HepG2 (cell line): ENCODE measurements around the gene C19orf85. TPM values are rescaled to one million over a fixed set of nuclear protein-coding genes. Genes with fewer than 3 reads are reported as not detected.

Experiments
- ESRRA ChIP-seq: sonication (generic); formaldehyde crosslinking; IDR thresholded peaks from 2 replicates; pipeline ENCODE4 v1.5.1; 2020; ENCODE audit warnings: mild to moderate bottlenecking, low read depth, missing genetic modification reagents
- FOXJ3 ChIP-seq: sonication (generic); formaldehyde crosslinking; IDR thresholded peaks from 2 replicates; pipeline ENCODE4 v1.4.0; 2020; ENCODE audit warnings: missing genetic modification reagents, mild to moderate bottlenecking, borderline replicate concordance
- POLR2AphosphoS5 ChIP-seq: IDR thresholded peaks from 2 replicates; pipeline ENCODE4 v1.6.1; 2012; ENCODE audit warnings: low read depth, low read length
- SAFB2 ChIP-seq: sonication (generic); formaldehyde crosslinking; IDR thresholded peaks from 2 replicates; pipeline ENCODE4 v1.5.1; 2020; ENCODE audit warnings: missing genetic modification reagents, low read depth, mild to moderate bottlenecking, borderline replicate concordance
- TBL1XR1 ChIP-seq: fragments of 150-350 bp; IDR thresholded peaks from 2 replicates; pipeline ENCODE4 v1.6.1; 2014; ENCODE audit warnings: borderline replicate concordance, low read length; ENCODE audit not compliant: partially characterized antibody
- ZNF235 ChIP-seq: sonication (generic); formaldehyde crosslinking; IDR thresholded peaks from 2 replicates; pipeline ENCODE4 v1.8.1; 2023; ENCODE audit warnings: mild to moderate bottlenecking, missing genetic modification reagents, borderline replicate concordance
- ZNF282 ChIP-seq: fragments of 450-650 bp; IDR thresholded peaks from 2 replicates; pipeline ENCODE4 v1.6.1; 2018; ENCODE audit not compliant: partially characterized antibody
- ZNF33B ChIP-seq: sonication (generic); formaldehyde crosslinking; IDR thresholded peaks from 2 replicates; pipeline ENCODE4 v1.5.1; 2020; ENCODE audit warnings: mild to moderate bottlenecking, missing genetic modification reagents
- ZNF34 ChIP-seq: sonication (generic); formaldehyde crosslinking; IDR thresholded peaks from 2 replicates; pipeline ENCODE4 v1.4.0; 2020; ENCODE audit warnings: mild to moderate bottlenecking, missing genetic modification reagents, borderline replicate concordance
- ZNF432 ChIP-seq: sonication (generic); formaldehyde crosslinking; IDR thresholded peaks from 2 replicates; pipeline ENCODE4 v1.5.0; 2020; ENCODE audit warnings: missing genetic modification reagents, mild to moderate bottlenecking, borderline replicate concordance
- ZNF589 ChIP-seq: sonication (generic); formaldehyde crosslinking; conservative IDR thresholded peaks from 2 replicates; pipeline ENCODE4 v1.8.0; 2022; ENCODE audit warnings: mild to moderate bottlenecking, moderate library complexity, missing genetic modification reagents
- ZNF777 ChIP-seq: sonication (generic); formaldehyde crosslinking; IDR thresholded peaks from 2 replicates; pipeline ENCODE4 v1.4.0; 2020; ENCODE audit warnings: missing genetic modification reagents
- ZZZ3 ChIP-seq: sonication (generic); formaldehyde crosslinking; IDR thresholded peaks from 2 replicates; pipeline ENCODE4 v1.4.0; 2020; ENCODE audit warnings: missing genetic modification reagents, mild to moderate bottlenecking, borderline replicate concordance
- polyA plus RNA-seq, 8 experiments: library from polyadenylated mRNA; depleted of rRNA in 3 of 8; stranded (reverse) in 7 of 8; unstranded in 1 of 8; fragments of >200 nt; fragmentation: Illumina TruSeq in 4 of 8; extraction: Trizol in 4 of 8; gene quantifications; 2 replicates each; pipeline versions ENCODE4 v1.2.1 to v1.2.3, GENCODE V29; 2011 to 2016; ENCODE audit warnings: low read depth in 4 of 8, missing spikeins in 1 of 8, mixed read lengths in 1 of 8; ENCODE audit not compliant: insufficient read depth in 1 of 8
- total RNA-seq, 5 experiments: library from RNA; depleted of rRNA; stranded (reverse); fragments of >200 nt; fragmentation: Illumina TruSeq; extraction: Trizol; gene quantifications; 2 replicates each; pipeline ENCODE4 v1.2.3, GENCODE V29; 2016; ENCODE audit warnings: low read depth in 1 of 5
- TF ChIP-seq, protein P1 (sequence below): sonication (generic); formaldehyde crosslinking; IDR thresholded peaks from 2 replicates; pipeline ENCODE4 v1.4.0; 2020; ENCODE audit warnings: mild to moderate bottlenecking, missing genetic modification reagents
- TF ChIP-seq, protein P2 (sequence below): sonication (generic); formaldehyde crosslinking; IDR thresholded peaks from 2 replicates; pipeline ENCODE4 v1.4.0; 2020; ENCODE audit warnings: missing genetic modification reagents
- TF ChIP-seq, protein P3 (sequence below): sonication (generic); formaldehyde crosslinking; IDR thresholded peaks from 2 replicates; pipeline ENCODE4 v1.4.0; 2020; ENCODE audit warnings: missing genetic modification reagents
- TF ChIP-seq, protein P4 (sequence below): sonication (generic); formaldehyde crosslinking; IDR thresholded peaks from 2 replicates; pipeline ENCODE4 v1.4.0; 2020; ENCODE audit warnings: missing genetic modification reagents
- TF ChIP-seq, protein P5 (sequence below): sonication (generic); formaldehyde crosslinking; IDR thresholded peaks from 2 replicates; pipeline ENCODE4 v1.5.0; 2020; ENCODE audit warnings: mild to moderate bottlenecking, missing genetic modification reagents

Gene C19orf85
- total and polyA plus RNA-seq, 2 of the 13 experiments (the other 11 are each of a cell fraction or from before 2014, with no cell fraction given), result not detected

DNA sequence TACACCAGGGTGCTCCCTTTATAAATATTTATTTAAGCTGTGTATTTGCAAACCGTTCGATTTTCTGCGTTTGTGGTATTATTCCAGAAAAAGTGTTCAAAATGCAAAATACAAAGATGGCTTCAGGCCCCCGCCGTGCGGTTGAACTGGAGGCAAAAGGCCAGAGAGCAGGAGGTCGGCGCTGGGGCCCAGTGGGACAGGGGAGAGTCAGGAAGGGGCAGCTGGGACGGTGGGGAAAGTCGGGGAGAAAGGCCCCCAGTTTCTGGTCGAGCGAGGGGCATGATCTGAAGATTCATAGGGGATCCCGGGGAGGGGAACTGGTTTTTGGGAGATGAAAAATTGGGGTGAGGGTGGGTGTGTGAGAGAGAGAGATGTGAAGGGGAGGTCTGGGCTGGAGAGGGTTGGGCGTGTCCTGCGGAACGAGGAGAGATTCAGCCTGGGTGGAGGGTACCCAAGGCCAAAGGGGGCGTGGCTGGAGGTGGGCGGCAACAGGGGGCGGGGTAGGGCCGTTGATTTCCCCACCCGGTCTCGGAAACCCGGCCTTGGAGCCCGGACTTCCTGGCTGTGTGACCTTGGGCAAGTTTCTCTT, 3.8 kb downstream of the C19orf85 start (continued):
- TF ChIP-seq ZNF34 (CRISPR knock-in tag) (no peak), ZNF777 (CRISPR knock-in tag) (no peak), POLR2AphosphoS5 (peak; percentile 17; the same call in 1 of the 2 replicates), FOXJ3 (CRISPR knock-in tag) (no peak), ZNF432 (CRISPR knock-in tag) (no peak), ZNF282 (no peak), ZNF235 (CRISPR knock-in tag) (no peak), ESRRA (CRISPR knock-in tag) (no peak), ZNF589 (CRISPR knock-in tag) (no peak), ZNF33B (CRISPR knock-in tag) (no peak), ZZZ3 (CRISPR knock-in tag) (no peak), SAFB2 (no peak; the same call in 1 of the 2 replicates), TBL1XR1 (no peak)
- TF ChIP-seq, protein P1, sequence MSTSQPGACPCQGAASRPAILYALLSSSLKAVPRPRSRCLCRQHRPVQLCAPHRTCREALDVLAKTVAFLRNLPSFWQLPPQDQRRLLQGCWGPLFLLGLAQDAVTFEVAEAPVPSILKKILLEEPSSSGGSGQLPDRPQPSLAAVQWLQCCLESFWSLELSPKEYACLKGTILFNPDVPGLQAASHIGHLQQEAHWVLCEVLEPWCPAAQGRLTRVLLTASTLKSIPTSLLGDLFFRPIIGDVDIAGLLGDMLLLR (CRISPR knock-in tag), result no peak
- TF ChIP-seq, protein P2, sequence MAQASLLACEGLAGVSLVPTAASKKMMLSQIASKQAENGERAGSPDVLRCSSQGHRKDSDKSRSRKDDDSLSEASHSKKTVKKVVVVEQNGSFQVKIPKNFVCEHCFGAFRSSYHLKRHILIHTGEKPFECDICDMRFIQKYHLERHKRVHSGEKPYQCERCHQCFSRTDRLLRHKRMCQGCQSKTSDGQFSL (CRISPR knock-in tag), result no peak
- TF ChIP-seq, protein P3, sequence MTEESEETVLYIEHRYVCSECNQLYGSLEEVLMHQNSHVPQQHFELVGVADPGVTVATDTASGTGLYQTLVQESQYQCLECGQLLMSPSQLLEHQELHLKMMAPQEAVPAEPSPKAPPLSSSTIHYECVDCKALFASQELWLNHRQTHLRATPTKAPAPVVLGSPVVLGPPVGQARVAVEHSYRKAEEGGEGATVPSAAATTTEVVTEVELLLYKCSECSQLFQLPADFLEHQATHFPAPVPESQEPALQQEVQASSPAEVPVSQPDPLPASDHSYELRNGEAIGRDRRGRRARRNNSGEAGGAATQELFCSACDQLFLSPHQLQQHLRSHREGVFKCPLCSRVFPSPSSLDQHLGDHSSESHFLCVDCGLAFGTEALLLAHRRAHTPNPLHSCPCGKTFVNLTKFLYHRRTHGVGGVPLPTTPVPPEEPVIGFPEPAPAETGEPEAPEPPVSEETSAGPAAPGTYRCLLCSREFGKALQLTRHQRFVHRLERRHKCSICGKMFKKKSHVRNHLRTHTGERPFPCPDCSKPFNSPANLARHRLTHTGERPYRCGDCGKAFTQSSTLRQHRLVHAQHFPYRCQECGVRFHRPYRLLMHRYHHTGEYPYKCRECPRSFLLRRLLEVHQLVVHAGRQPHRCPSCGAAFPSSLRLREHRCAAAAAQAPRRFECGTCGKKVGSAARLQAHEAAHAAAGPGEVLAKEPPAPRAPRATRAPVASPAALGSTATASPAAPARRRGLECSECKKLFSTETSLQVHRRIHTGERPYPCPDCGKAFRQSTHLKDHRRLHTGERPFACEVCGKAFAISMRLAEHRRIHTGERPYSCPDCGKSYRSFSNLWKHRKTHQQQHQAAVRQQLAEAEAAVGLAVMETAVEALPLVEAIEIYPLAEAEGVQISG (CRISPR knock-in tag), result 0 out of 2 replicates have a peak, but pooled peaks have one; percentile 7
- TF ChIP-seq, protein P4, sequence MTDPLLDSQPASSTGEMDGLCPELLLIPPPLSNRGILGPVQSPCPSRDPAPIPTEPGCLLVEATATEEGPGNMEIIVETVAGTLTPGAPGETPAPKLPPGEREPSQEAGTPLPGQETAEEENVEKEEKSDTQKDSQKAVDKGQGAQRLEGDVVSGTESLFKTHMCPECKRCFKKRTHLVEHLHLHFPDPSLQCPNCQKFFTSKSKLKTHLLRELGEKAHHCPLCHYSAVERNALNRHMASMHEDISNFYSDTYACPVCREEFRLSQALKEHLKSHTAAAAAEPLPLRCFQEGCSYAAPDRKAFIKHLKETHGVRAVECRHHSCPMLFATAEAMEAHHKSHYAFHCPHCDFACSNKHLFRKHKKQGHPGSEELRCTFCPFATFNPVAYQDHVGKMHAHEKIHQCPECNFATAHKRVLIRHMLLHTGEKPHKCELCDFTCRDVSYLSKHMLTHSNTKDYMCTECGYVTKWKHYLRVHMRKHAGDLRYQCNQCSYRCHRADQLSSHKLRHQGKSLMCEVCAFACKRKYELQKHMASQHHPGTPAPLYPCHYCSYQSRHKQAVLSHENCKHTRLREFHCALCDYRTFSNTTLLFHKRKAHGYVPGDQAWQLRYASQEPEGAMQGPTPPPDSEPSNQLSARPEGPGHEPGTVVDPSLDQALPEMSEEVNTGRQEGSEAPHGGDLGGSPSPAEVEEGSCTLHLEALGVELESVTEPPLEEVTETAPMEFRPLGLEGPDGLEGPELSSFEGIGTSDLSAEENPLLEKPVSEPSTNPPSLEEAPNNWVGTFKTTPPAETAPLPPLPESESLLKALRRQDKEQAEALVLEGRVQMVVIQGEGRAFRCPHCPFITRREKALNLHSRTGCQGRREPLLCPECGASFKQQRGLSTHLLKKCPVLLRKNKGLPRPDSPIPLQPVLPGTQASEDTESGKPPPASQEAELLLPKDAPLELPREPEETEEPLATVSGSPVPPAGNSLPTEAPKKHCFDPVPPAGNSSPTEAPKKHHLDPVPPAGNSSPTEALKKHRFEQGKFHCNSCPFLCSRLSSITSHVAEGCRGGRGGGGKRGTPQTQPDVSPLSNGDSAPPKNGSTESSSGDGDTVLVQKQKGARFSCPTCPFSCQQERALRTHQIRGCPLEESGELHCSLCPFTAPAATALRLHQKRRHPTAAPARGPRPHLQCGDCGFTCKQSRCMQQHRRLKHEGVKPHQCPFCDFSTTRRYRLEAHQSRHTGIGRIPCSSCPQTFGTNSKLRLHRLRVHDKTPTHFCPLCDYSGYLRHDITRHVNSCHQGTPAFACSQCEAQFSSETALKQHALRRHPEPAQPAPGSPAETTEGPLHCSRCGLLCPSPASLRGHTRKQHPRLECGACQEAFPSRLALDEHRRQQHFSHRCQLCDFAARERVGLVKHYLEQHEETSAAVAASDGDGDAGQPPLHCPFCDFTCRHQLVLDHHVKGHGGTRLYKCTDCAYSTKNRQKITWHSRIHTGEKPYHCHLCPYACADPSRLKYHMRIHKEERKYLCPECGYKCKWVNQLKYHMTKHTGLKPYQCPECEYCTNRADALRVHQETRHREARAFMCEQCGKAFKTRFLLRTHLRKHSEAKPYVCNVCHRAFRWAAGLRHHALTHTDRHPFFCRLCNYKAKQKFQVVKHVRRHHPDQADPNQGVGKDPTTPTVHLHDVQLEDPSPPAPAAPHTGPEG, result no peak
- TF ChIP-seq, protein P5, sequence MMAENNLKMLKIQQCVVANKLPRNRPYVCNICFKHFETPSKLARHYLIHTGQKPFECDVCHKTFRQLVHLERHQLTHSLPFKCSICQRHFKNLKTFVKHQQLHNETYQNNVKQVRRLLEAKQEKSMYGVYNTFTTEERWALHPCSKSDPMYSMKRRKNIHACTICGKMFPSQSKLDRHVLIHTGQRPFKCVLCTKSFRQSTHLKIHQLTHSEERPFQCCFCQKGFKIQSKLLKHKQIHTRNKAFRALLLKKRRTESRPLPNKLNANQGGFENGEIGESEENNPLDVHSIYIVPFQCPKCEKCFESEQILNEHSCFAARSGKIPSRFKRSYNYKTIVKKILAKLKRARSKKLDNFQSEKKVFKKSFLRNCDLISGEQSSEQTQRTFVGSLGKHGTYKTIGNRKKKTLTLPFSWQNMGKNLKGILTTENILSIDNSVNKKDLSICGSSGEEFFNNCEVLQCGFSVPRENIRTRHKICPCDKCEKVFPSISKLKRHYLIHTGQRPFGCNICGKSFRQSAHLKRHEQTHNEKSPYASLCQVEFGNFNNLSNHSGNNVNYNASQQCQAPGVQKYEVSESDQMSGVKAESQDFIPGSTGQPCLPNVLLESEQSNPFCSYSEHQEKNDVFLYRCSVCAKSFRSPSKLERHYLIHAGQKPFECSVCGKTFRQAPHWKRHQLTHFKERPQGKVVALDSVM (CRISPR knock-in tag), result no peak
